GM21576 (cell line): Measurements from ENCODE around the gene INSIG1.

Source experiments
- ATAC-seq: cut with Tn5 transposase; IDR thresholded peaks from one replicate; pipeline ENCODE4 v1.9.1; 2021; ENCODE audit warnings: mild to moderate bottlenecking, moderate library complexity; ENCODE audit not compliant: unreplicated experiment

The INSIG1 gene

DNA sequence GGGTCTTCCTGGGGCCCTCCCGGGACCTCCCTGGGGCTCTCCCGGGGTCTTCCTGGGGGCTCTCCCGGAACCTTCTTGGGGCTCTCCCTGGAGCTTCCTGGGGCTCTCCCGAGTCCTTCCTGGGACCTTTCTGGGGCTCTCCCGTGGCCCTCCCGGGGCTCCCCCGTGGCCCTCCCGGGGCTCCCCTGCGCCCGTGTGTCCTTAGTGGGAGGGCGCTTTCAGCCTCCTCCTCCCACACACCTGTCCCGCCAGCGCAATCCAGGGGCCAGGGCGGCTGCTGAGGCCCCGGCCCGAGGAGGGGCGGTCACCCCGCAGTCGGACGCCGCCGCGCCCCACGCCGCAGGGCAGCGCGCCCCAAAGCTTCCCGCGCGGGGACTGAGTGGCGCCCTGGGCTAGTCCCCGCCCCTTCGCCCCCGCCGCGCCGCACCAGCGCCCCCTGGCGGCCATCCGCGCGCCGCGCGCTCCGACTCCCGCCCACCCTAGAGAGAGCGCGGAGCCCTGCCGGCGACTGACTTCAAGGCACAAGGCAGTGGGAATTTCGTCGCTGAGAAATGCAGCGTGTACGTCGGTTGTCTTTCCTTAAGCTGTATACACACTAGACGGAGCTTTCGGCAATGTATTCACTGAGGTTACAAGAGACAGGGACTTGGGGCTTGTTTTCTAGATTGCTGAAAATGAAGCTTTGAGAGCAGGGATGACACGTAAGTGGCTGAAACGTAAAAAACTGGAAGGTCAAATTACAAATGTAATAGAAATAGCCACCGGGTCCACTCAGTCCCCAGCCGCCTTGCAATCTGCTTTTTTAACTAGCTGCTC is 47.1 kb downstream of the INSIG1 start:
- peak; percentile 78 for ATAC-seq

DNA sequence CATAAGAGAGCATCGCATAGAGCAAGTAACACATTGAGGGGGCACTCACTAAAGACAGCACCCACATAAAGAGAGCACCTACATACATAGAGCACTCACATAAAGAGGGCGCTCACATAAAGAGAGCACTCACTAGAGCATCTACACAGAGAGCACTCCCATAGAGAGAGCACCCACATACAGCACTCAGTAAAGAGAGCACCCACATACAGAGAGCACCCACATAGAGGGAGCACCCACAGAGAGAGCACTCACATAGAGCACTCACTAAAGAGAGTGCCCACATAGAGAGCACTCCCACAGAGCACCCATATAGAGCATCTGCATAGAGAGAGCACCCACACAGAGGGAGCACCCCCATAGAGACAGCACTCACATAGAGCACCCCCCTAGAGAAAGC is 47.8 kb downstream of the INSIG1 start:
- ATAC-seq = no peak

DNA sequence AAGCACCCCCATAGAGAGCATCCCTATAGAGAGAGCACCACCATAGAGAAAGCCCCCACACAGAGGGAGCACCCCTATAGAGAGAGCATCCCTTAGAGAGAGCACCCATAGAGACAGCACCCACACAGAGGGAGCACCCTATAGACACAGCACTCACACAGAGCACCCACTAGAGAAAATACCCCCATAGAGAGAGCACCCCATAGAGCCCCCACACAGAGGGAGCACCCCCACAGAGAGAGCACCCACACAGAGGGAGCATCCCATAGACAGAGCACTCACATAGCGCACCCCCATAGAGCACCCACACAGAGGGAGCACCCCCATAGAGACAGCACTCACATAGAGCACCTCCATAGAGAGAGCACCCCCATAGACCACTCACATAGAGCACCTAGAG is 48.6 kb downstream of the INSIG1 start:
- no peak for ATAC-seq

DNA sequence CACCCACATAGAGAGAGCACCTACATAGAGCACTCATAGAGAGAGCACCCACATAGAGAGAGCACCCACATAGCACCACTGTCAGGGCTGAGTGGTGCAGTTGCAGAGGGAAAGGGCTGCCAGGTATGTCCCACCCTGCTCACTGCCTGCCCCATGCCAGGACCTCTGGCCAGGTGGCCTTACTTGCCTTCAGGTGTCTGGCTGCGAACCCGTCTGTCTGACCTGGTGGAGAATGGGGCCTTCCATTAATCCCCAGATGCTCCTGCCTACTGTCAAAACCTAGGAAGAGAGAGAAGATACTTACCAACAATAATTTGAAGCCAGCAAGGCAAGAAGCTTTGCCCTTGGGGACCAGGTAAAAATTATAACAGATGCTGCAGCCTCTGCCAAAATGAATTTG is 51.1 kb downstream of the INSIG1 start:
- ATAC-seq = no peak

DNA sequence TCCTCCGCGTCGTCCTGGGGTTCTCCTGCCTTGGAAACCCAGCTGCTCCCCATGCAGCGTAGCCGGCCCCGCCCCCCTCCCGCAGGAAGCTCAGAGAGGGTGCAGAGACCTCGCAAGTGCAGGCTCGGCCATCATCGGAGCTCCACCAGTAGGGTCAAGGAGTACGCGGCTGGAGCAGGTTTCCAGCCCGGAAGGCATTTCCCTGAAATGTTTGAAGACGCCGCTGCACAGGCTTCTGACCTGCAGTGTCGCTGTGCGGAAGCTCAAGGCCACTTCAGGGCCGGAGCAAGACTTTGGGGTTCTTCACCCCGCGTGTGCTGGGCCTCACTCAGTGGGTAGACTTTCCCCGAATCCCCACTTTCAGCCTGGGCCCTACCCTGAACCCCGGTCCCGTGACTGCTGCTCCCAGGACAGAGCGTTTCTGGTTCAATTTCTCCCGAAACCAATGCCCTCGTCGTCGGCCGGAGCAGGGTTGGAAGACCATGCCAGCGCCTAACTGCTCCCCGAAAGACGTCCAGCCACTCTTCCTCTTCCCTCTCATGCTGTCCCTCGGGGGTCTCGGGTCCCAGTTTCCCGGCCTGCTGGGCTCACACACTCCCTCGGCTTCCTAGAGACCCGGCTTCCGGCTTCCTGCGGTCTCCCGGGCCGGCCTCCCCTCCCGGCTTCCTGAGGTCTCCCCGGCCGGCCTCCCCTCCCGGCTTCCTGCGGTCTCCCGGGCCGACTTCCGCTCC is 52.1 kb downstream of the INSIG1 start:
- no peak for ATAC-seq

DNA sequence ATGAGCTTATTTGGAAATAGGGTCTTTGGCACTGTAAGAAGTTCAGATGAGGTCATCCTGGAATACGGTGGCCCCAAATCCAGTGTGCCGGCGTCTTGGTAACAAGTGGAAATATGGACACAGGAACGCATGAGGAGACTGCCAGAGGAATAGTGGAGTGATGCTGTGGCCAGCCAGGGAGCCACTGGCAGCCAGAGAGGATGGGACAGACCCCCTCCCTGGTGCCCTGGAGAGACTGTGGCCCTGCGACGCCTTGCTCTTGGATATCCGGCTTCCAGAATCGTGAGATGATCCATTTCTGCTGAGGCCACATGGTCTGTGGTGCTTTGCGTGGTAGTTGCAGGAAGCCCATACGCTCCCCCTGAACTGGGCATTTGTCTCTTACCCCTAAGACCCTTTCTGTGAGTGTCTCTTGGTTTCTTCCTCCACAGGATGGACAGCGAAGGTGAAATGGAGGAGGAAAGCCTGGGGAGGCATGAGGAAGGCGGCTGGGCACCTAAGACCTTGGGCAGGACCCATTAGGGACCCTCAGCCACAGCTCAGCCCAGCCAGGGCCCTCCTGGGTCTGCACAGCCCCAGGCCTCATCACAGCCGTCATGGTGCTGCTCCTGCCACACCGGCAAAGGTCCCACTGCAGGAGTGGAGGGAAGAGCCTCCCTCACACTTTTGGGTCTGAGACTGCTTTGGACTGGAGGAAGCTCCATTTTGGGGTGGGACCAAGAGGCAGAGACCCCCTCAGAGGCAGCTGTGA is 53.6 kb downstream of the INSIG1 start:
- ATAC-seq = no peak

DNA sequence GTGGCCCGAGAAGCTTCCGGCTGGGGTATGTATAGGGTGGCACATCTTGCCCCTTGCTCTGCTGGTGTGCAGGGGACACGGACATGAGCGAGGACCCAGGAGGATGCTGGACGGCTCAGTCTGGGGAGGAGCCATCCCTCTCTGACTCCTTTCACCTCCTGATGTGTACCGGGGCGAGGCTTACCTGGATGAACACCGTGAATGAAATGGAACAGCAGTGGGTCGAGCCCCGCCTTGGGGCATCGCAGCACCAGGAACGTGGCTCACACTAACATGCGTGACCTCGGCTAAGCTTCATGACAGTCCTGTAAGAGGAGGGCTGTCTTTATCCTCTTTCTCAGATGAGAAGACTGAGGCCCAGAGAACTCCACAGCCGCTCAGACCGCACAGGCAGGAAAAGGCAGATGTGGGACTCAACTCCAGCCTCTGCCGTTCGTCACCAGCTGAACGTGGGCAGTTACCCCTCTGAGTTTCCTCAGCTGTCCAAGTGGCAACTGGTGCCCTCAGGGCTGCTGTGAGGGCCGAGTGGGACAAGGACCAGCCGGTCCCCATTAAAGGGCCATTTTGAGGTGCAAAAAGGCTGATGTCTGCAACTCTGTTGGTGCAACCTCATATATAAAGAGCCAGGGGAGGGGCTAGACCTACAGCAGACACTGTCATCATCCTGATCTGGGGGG is 54.5 kb downstream of the INSIG1 start:
- no peak for ATAC-seq

DNA sequence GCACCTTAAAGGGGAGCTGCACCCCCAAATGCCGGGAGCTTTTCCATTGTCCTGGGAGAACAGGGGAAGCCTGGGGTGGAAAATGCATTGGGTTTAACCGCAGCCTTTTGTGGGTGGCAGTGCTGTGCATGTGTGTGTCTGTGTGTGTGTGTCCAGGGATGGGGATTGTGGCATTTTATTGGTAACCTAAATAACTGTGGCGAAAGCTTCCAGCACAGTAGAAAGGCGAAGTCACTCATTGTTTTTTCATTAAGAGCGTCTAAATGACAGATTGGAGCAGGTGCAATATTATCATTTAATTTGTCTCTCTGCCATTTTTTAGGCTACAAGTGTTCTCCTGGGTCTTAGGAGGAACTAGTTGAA is 55.1 kb downstream of the INSIG1 start:
- no peak for ATAC-seq

DNA sequence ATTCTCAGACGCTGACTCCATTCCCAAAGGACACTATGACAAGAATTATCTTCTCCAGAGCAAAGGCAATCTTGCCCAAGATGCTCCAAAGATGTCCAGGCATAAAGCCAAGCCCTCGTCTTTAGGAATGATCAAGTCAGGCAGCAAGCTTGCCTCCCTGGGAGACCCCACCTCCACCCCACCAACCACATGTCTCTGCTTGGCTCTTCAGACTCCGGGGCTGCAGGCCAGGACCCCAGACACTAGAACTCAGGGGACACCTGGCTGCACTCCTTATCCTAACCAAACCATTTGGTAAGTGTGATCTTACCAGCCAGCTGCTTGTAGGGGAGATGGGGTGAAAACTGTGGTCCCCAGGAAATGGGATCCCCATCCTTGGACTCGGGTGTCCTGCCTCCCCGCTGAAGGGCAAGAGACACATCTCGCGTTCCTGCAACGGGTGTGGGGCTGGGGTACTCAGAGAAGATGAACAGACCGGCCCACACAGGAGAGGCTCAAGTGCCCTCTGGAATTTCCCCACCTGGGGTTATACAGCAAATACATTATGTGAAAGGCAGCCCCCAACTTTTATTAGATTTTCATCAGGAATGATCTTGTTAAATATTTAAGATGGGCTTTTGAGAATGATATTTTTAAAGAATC is 55.7 kb downstream of the INSIG1 start:
- no peak for ATAC-seq

DNA sequence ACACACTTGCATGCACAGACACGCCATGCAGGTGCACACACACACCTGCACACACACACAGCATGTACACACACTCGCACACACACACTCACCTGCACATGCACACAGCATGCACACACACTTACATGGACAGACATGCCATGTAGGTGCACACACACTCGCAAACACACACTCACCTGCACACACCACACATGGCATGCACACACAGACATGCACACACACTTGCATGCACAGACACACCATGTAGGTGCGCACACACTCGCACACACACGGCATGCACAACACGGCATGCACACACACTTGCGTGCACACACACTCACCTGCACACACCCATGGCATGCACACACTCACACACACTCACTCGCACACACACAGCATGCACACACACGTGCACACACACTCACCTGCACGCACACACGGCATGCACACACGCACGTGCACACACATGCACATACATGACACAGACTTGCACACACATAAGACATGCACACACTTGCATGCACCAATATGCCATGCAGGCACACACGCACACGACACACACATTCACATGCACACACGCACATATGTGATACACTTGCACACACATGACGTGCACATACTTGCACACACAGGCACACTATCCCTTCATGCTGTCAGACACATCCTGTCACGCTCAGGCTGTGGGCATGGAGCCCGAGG is 56.8 kb downstream of the INSIG1 start:
- no peak for ATAC-seq

DNA sequence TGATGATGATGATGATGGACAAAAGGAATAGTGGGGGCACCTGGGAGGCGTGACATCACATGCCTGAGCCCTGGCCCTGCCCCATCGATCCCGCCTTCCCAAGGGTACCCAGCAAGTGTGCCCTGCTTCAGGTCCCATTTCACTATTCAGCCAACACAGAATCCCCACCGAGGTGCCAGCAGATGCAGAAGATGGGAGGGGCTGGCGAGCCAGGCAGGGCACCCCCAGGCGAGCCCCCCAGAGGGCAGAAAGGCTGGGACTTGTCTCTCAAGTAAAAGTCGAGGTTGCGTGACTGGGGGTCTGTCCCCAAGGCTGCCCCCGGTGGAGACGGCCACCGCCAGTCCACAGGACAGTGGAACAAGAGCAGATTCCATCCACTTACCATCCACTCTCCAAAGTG is 57.5 kb downstream of the INSIG1 start:
- ATAC-seq = no peak

DNA sequence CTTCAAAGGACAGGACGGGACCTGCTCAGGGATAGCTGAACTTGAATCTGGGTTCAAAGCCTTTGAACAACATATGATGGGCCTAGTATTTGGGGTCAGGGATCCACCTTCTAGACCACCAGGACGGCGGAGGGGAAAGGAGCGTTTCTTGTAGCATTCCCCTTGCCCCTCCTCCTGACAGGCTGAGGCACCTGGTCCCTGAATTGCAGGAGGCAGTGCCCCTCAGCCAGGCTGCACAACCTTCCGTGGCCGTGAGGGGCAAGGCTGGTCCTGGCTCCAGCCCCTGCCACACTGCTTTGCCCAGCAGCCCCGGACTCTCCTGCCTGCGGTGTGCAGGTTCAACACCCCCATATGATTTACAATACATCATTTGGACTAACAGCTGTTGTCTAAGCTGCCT is 58.1 kb downstream of the INSIG1 start:
- no peak for ATAC-seq

DNA sequence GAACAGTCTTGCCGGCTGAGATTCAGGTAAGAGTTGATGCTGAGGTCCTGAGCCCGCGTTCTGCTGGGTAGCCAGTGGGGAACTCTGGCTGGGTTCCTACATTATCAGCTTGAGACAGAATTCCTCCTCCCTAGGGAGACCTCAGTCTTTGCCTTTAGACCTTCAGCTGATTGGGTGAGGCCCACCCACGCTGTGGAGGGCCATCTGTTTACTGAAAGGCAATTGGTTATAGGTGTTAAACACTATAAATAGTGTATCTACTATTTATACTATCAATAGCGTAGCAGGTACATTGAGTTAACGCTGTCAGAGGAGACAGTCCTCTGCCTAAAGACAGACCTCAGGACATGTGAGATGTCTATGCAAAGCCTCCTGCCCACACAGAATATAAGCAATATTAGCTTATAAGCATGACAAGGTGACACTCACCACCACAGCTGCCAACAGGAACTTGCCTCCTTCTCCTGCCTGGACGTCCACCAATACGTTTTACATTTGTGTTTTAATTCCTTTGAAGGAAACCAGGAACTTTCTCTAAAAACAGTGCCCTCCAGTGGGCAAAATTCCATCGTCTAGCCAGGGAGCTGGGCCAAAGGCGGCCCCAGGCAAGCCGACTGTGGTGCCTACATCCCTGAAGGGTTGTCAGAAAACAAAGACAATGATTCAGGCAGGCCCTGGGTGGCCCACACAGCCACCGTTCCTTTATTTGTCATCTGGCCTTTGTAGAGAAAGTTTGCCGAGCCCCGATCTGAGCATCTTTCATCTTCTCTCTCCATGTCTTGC is 58.8 kb downstream of the INSIG1 start:
- no peak for ATAC-seq

DNA sequence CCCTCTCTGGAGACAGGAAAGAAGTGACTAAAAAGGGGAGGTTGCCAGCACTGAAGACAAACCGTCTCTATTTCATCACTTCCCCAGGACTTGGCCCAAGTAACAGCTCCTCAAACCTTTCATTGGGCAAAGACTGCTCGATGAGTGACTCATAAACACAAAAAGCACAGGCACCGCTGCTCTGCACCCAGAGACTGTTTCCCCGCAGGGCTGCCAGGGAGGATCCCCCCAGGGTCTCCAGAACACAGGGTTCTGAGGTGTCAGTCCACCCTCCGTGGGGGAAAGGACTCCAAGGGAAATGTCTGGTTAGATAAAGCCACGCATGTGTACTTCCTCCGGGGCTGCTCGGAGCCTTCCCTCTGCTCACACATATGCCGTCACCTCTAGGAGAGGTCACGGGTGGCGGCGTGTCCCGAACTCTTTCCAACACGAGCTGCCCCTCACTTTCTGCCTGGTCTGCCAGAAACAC is 59.9 kb downstream of the INSIG1 start:
- no peak for ATAC-seq

DNA sequence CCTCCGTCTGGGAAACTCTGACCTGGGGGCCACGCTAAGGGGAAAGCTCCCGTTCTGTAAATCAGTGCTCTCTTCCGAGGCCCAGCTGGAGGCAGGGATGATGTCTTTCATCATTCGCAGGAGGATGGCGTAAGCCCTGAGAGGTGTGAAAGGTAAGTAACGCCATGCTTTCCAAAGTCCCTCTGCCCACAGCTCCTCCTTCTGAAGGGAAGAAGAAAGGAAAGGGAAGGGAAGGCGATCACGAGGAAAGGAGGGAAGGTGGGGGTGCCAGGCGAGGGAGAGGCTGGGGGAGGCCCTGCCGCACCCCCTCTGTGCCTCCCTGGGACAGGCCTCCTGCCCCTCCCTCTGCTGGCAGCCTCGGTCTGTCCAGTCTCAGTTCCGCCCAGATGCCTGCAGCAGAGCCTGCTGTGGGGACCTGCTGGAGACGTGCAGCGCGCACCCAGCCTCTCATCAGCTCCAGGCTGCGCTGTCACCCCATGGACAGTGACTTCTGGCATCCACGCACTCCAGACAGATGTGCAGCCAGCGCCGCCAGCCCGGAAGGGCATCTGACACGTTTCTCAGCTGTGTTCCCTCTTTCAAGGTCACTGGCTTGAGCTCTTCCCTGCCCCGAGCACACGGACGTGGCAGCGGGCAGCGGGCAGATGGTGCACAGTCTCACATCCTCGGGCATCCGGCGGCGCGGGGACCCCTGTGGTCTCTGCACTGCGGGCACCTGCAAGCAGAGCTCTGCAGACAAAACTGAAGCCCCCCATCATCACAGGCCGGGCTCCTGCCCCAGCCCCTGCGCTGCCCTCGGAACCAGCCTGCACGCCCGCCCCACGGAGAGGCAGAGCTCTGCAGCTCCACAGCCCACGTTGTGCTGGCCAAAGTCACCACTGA is 60.6 kb downstream of the INSIG1 start:
- no peak for ATAC-seq

DNA sequence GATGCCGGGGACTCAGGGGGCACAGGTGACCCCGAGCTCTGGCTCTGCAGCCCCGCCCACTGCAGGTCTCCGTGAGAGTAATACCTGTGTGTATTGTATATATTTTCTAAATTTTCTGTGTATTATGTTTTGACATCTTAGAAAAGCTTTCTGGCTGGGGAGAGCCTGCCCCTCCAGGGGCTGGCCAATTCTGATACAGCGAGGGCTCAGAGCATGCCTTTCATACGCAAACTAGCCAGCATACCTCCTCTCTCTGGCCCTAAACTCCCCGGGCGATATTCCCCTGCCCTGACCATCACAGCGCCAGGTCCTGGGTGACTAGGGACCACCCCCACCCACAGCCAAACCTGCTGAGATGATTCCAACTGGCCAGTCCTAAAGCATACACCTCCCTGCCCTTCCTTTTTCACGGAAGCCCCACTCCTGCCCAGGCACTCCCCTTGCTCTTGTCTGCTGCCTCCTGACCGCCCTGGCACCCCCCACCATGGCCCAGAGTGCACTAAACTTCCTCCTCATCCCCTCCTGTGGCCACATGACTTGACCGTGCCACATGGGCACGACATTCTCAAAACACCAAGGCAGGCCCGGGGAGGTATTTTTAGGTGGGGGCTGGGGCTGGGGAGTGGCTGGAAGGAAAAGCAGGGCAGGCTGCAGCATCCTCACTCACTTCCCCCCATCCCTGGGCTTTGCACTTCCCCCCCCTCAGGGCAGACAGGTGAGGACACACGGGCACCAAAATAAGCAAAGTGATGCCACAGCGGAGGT is 61.5 kb downstream of the INSIG1 start:
- no peak for ATAC-seq
